Left hindlimb (tissue), 1 donor: Measurements from ENCODE around the gene IL20.

ENCODE experiments used
- DNase-seq: peaks from one replicate; pipeline ENCODE4 v3.0.0-alpha.2; 2018

Gene IL20

DNA sequence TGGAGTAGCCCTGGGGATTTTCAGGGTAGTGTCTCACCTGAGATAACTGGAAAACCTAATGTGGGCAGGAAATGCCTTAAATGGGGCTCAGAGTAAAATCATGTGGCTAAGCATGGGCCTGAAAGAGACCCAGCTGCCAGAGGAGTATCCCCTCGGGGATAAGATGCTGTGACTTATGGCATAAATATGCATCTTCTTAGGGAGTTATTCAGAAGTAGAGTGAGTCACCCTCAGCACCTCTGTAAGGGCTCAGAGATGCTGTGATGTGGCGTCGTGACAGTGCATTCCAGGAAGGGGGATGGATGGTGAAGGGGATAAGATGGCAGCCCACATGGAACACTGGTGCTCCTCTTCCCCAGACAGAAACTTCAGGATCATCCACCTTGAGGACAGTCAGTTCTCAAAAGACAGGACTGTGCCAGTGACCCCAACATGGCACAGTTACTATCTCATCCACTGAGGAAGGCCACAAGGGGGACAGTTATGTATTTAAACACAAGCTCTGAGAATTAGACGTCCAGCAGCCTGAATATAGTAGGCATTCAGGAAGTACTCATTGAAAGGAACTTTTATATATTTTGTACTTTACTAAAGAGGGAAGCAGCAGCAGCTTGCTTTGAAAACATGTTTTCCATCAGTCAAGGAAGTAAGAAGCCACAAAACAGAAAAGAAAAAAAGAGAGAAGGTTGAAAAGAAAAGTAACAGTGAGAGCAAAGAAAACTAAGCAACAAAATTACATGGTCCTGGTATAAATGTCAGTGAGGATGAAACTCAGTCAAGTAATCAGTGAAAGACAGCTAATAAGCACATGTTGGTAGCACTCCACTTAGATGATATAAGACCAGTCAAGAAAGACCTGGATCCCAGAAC is 40.1 kb downstream of the IL20 start:
- no peak for DNase-seq

DNA sequence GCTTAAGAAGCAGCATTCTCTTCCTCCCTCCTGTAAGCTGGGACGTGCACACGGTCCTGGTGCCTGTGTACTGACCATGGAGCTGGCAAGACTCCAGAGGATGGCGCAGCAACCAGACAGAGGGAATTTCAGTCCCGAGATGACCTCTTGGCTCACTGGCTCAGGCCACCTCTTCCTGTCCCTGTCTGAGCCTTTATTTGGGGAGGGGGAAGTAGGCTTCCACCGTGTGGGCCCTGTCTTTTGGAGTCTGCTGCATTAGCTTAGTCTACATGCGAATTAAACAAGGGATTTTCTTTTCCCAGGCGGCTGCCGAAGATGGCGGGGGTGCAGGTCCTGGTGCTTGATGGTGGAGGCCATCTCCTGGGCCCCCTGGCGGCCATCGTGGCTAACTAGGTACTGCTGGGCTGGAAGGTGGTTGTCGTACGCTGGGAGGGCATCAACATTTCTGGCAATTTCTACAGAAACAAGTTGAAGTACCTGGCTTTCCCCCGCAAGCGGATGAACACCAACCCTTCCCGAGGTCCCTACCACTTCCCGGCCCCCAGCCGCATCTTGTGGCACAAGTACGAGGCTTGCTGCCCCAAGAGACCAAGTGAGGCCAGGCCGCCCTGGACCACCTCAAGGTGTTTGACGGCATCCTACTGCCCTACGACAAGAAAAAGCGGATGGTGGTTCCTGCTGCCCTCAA is 42.0 kb downstream of the IL20 start:
- no peak for DNase-seq

DNA sequence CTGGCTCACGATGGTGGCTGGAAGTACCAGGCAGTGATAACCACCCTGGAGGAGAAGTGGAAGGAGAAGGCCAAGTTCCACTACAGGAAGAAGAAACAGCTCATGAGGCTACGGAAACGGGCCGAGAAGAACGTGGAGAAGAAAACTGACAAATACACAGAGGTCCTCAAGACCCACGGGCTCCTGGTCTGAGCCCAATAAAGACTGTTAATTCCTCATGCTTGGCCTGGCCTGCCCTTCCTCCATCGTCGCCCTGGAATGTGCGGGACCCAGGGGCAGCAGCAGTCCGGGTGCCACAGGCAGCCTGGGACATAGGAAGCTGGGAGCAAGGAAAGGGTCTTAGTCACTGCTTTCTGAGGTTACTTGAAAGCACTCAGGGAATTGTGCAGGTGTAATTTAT is 42.6 kb downstream of the IL20 start:
- DNase-seq: no peak

DNA sequence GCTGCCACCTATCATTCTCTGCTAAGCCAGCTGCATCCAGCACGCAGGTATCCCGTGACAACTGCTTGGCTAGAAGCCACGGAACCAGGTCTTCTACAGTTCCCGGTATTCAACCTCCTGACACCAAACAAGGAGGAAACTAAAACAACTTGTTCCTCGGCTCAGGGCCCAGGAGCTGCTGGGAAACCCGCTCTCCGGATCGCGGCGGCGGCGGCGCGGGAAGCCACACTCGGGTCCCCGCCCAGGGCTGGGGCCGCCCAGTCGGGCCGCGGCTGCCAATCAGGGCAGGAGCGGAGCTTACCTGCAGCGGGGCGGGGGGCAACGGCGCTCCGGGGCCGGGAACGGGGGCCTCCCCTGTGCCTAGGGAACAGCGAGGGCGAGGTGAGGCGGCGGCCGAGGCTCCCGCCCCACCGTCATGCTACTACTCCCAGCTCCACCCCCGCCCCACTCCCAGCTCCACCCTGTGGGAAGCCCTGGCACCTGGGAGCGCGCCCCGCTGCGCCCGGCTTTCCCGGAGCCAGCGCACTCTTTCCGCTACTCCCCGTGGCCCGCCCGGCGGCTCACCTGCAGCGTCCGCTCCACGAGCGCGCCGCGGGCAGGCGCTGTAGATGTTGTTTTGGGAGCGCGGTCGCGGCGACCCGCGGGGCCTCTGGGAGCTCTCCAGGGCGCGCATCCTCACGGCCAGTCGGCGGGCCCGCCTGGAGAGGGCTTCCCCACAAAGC is 43.9 kb downstream of the IL20 start:
- DNase-seq: peak; percentile 51

DNA sequence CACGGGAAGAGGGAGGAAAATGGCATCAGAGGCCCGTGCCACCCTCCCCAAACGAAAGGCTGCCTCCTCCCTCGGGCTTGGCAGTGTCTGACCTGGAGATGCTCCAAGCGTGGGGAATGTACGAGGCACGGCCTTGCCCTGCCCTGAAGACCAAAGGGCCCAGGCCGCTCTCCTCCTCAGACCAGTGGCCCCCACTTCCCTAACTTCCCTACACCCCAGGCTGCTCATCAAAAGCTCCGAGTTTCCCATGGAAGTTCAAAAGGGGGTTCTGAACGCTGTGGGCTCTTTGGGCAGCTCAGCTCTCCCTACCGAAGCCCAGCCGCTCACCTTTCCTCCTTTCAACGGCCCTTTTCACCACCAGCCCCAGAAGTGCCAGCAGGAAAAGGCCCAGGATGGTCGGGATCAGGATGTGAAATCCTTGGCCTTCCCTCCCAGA is 44.5 kb downstream of the IL20 start:
- no peak for DNase-seq

DNA sequence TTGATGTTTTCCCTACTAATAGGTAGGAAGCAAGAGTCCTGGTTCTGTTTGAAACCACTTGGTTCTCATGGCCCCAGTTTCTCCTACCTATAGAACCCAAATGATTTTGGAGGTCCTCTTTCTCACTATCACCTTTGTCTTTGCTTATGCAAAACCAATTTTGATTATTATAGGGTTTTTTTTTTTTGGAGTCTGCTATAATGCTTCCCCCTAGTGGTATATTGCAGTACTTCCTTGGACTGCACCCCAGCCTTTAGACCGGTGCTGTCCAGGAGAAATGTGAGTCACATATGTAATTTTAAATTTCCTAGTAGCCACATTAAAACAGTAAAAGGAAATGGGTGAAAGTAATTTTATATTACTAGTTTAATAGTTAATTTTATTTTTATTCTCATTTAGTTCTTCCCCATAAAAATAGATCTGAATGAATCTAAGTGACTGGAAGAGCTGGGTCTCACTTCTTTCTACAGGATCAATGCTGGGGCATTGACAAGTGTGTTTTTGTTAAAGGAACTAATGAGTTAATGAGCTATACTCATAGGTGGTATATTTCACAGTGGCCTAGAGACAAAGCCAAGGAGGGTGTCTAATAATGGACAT is 45.7 kb downstream of the IL20 start:
- no peak for DNase-seq

DNA sequence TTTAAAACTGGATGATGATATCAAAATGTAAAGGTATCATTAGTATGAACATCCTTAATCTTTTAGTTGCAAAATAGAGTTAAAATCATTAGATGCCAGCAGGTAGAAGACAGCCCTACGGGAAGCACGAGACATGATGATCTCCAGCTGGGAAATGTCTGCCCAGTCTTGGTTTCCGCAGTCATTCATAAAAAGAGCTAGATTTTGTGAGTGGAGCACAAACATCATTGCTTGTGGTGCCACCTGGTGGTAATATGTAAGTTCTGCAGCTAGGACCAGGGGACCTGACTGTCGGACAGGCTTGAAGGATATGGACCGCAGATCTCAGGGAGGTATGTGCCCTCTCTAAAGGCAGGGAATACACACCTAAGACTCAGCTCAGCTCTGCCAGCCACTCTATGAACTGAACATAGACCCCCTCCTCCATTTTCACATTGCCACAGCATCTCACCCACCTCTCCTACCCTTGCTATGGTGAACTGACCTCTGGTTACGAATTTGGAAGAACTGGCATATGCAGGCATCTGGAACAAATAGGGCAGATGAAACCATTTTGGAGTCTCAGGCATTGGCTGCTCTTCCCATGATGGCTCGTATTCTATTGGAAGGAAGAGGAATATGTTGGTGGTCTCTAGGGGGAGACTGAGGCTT is 47.1 kb downstream of the IL20 start:
- peak; percentile 73 for DNase-seq

DNA sequence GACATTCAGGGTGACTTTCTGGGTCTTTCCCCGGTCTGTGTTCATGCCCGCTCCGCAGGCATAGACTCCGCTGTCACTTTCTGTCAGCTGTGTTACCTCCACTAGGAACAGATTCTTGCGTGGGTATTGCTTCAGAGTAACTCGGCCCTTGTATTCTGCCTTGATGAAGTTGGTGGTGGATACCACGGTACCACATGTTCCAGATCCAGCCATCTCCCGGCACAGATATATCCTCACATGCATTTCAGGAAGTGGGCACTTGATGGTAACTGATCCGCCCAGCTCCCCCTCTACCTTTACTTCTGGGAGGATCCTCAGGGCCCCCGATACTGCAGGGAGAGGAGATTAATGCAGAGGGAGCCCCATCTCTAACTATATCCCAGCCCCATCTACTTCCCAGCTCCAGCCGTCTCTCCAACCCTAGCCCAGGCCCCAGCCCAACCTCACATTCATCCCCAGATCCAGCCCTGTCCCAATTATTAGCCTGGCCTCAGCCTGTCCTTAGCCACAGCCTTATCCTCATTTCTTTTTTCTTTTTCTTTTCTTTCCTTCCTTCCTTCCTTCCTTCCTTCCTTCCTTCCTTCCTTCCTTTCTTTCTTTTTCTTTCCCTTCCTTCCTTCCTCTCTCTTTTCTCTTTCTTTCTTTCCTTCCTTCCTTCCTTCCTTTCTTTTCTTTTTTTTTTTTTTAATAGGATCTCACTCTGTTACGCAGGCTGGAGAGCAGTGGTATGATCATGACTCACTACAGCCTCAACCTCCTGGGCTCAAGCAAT is 48.5 kb downstream of the IL20 start:
- DNase-seq: no peak

DNA sequence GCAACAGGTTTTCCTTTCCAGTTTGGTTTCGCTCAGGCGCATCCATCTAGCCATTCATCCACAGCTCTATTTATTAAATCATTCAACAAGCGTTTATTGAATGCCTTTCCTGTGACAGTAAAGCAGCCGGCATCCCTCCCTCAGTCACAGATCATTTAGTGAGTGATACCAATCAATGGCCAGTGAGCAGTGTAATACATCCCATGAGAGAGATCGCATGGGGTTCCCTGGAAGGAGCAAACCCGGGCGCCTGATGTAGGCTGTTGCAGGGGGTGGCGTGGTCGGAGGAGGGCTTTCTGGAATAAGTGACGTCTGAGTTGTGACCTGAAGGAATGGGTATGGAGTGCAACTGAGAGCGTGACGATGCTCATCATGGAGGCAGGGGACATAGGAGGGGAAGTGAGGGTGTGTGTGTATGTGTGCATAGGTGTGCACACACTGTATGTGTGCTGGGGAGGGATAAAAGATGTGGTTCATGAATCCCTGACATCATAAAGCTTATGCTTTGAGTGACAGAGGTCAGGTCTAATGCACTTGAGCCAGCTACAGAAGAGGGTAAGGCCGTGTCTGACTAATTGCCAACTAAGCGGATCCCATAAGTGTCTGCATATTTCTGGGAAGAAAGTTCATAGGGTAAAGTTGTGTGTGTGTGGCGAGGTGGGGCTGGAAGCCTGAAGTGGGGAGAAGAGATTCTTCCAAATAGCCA is 49.8 kb downstream of the IL20 start:
- DNase-seq: no peak

DNA sequence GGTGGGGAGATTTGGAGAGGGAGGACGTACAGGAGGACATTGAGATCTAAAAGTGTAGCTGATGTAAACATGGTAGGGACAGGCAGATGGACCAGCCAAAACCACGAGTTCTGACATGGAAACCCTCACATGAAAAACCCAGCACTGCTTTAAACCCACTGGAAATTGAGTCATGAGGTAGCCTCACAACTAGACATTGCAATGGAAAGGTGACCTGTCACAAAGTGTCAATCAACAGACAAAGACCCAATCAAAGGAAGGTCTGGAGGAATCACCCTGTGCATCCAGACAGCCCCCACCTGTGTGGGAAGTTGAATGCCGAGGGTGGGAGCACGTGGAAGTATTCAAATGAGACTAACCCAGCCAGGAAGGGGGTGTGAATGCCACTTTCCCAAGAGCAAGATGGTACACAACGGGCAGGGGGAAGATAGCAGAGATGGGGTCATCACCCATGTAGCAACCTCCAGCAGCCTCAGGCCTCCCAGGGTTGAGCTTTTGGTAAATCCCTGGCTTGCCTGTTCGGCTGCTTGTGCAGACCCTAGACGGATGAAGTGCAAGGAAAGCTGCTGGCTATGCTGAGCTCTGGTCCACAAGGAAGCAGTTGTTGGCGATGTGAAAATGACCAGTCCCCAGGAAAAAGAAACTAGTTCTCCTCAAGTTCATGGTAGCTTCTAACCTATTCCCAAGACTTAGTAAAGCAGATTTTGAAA is 50.7 kb downstream of the IL20 start:
- no peak for DNase-seq

DNA sequence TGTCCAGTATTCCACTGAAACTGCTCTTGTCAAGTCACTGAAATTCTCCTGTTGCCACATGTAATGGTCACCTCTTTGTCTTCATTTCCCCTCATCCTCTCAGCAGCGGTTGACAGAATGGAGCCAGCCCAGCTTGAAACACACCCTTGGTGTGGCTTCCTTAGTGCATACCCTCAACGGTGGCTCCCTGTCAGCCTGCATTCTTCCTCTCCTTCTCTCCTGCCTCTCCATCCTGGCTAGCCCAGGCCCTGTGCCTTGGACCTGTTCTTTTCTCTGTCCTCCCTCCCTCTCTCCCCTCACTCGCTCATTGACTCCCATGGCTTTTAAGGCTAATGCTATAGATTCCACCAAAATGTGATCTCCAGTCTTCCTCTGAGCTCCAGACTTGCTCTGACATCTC is 52.7 kb downstream of the IL20 start:
- no peak for DNase-seq
